Measurements from ENCODE around the gene ASCL2.

Gene ASCL2

GRCh38 chr11:2271327-2272227 is 1.2 kb upstream of the ASCL2 start:
- DNase-seq (ENCODE audit: low spot score): no peak

GRCh38 chr11:2271077-2271326 is 614 bp upstream of the ASCL2 start:
- no peak for DNase-seq (ENCODE audit: low spot score)

GRCh38 chr11:2269601-2270321 is 627 bp downstream of the ASCL2 start:
- no peak for DNase-seq (ENCODE audit: low spot score)

- no peak for DNase-seq (ENCODE audit: low spot score)
These were observed 1.4 kb downstream of the ASCL2 start for GRCh38 chr11:2268729-2269600.

GRCh38 chr11:2267851-2268728 is 2.3 kb downstream of the ASCL2 start:
- DNase-seq (ENCODE audit: low spot score): no peak

- DNase-seq (ENCODE audit: low spot score): no peak
These were observed 3.0 kb downstream of the ASCL2 start for GRCh38 chr11:2267306-2267850.

GRCh38 chr11:2266586-2267305 is 3.6 kb downstream of the ASCL2 start:
- no peak for DNase-seq (ENCODE audit: low spot score)

GRCh38 chr11:2265854-2266585 is 4.4 kb downstream of the ASCL2 start:
- DNase-seq (ENCODE audit: low spot score): no peak

- DNase-seq (ENCODE audit: low spot score): no peak
These were observed 5.0 kb downstream of the ASCL2 start for GRCh38 chr11:2265396-2265795.

GRCh38 chr11:2264366-2265053 is 5.9 kb downstream of the ASCL2 start:
- no peak for DNase-seq (ENCODE audit: low spot score)

- no peak for DNase-seq (ENCODE audit: low spot score)
These were observed 6.5 kb downstream of the ASCL2 start for GRCh38 chr11:2263724-2264360.

- DNase-seq (ENCODE audit: low spot score): no peak
These were observed 7.3 kb downstream of the ASCL2 start for GRCh38 chr11:2263071-2263565.

GRCh38 chr11:2262301-2263070 is 7.9 kb downstream of the ASCL2 start:
- no peak for DNase-seq (ENCODE audit: low spot score)

GRCh38 chr11:2261436-2262230 is 8.8 kb downstream of the ASCL2 start:
- DNase-seq (ENCODE audit: low spot score): no peak

- DNase-seq (ENCODE audit: low spot score): no peak
These were observed 9.7 kb downstream of the ASCL2 start for GRCh38 chr11:2260491-2261364.

- no peak for DNase-seq (ENCODE audit: low spot score)
These were observed 10.4 kb downstream of the ASCL2 start for GRCh38 chr11:2259897-2260451.
